Psoas muscle (tissue), 8 donors: ENCODE results near the gene NTRK1. TPM values are rescaled to one million over a fixed set of nuclear protein-coding genes. Genes with fewer than 3 reads are reported as not detected.
A peak's percentile ranks its signal among the peaks of the same experiment; 100 is the strongest.

Experiments used
- ATAC-seq, 4 donors: fragments of 200-7000 bp; cut with Tn5 transposase; one replicate each; pipeline ENCODE4 v1.9.1; 2020; ENCODE audit warnings: moderate library complexity in 3 of 4, mild to moderate bottlenecking in 2 of 4
- DNase-seq, 2 donors: peaks; one replicate each; pipeline ENCODE4 v3.0.0-alpha.2; 2020
- H3K27ac ChIP-seq: fragments of 200-600 bp; one replicate; pipeline ENCODE4 v1.8.0; 2022
- H3K27me3 ChIP-seq, 3 donors: fragments of 200-600 bp in 1 of 3; one replicate each; pipeline versions ENCODE4 v1.6.1 to v1.8.0; 2013 to 2022; ENCODE audit warnings: low read length in 2 of 3, mild to moderate bottlenecking in 2 of 3, moderate library complexity in 1 of 3; ENCODE audit not compliant: insufficient read depth in 3 of 3
- H3K36me3 ChIP-seq, 2 donors: fragments of 200-600 bp in 1 of 2; one replicate each; pipeline versions ENCODE4 v1.6.1 to v1.8.0; 2013 to 2022; ENCODE audit warnings: low read depth in 1 of 2, mild to moderate bottlenecking in 1 of 2, moderate library complexity in 1 of 2; ENCODE audit not compliant: insufficient read depth in 1 of 2
- H3K4me1 ChIP-seq: fragments of 200-600 bp; one replicate; pipeline ENCODE4 v1.8.0; 2022
- H3K4me3 ChIP-seq: fragments of 200-600 bp; one replicate; pipeline ENCODE4 v1.8.0; 2022; ENCODE audit warnings: mild to moderate bottlenecking
- H3K9me3 ChIP-seq: fragments of 200-600 bp; one replicate; pipeline ENCODE4 v1.8.0; 2022
- WGBS, 3 donors: extraction: QIAGEN DNeasy Blood & Tissue Kit; methylation state at CpG; one replicate each; pipeline versions ENCODE4 v1.1.6 to v1.1.7; 2013; 5-methylcytosine and 5-hydroxymethylcytosine counted together
- intact Hi-C, 2 donors: fragments of 100-400 bp; cut with DNase I; formaldehyde crosslinking; loops; one replicate each; pipeline versions ENCODE4 v1.11.0 to v1.14.2; 2022
- polyA plus RNA-seq, 3 donors: library from polyadenylated mRNA; stranded (reverse); fragments of 200-250 nt; gene quantifications; one replicate each; pipeline ENCODE4 v1.2.3, GENCODE V29; 2013
- total RNA-seq, 4 donors: library from RNA; stranded (reverse); fragmentation: NEBNext Ultra II Directional in 2 of 4; extraction: Animal tissue kit (Norgen Biotek cat#: 25700) in 2 of 4; gene quantifications; one replicate each; pipeline versions ENCODE4 v1.2.1 to v1.2.4, GENCODE V29; 2021 to 2023
- TF ChIP-seq, protein P1 (sequence below): fragments of 200-600 bp; IDR thresholded peaks from one replicate; pipeline ENCODE4 v1.8.0; 2022; ENCODE audit warnings: antibody characterized with exemption
- donor health status: healthy with polysubstance abuse.
- donor health status: DM: no; HTN: no; CAD: no; lungs with moderate emphysema.
- donor health status: Bipolar disorder and iron deficiency.
- donor health status: healthy.
- donor health status: DM: yes; HTN: yes; CAD: no.
- donor health status: DM: no; HTN: no; CAD: no.
- donor health status: DM: no; HTN: no; CAD: no.
- donor health status: DM: yes; HTN: yes; CAD: no.

The NTRK1 gene
- total and polyA plus RNA-seq, 7 donors = 0.07 to 0.92 (median 0.44) TPM

DNA sequence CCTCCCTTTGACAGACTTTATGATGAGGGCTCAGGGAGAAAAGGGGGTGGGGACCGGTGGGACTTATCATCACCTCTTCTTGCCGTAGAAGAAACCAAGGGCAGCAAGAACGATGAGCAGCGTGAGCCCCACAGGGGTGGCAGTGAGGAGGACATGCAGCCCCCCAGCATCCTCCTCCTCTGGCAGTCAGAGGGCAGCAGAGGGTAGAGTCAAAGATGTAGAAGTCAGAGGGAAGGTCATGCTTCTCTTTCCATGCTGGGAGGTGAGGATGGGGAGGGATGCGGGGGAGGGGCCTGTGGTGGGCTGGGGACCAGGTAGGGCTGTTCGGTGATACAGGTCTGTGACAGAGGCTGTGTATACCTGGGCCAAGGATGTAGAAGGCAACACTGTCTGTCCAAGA, 16.6 kb upstream of the NTRK1 start:
- Histone ChIP-seq H3K4me3 (no peak overlapping the region), H3K27me3 (peaks cover 0 to 59% (median 26%) of the 10 kb centered on the region in 3 donors), H3K27ac (no peak overlapping the region), H3K4me1 (no peaks in the 10 kb centered on the region), H3K36me3 (no peaks in the 10 kb centered on the region), H3K9me3 (no peaks in the 10 kb centered on the region)
- intact Hi-C loops = no loop called here
- ATAC-seq = no peak
- 46 to 60% (median 57%) methylated on average over 6 of the region's 6 CpGs for WGBS, 3 donors
- DNase-seq = no peak
- TF ChIP-seq, protein P1, sequence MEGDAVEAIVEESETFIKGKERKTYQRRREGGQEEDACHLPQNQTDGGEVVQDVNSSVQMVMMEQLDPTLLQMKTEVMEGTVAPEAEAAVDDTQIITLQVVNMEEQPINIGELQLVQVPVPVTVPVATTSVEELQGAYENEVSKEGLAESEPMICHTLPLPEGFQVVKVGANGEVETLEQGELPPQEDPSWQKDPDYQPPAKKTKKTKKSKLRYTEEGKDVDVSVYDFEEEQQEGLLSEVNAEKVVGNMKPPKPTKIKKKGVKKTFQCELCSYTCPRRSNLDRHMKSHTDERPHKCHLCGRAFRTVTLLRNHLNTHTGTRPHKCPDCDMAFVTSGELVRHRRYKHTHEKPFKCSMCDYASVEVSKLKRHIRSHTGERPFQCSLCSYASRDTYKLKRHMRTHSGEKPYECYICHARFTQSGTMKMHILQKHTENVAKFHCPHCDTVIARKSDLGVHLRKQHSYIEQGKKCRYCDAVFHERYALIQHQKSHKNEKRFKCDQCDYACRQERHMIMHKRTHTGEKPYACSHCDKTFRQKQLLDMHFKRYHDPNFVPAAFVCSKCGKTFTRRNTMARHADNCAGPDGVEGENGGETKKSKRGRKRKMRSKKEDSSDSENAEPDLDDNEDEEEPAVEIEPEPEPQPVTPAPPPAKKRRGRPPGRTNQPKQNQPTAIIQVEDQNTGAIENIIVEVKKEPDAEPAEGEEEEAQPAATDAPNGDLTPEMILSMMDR = no peak

DNA sequence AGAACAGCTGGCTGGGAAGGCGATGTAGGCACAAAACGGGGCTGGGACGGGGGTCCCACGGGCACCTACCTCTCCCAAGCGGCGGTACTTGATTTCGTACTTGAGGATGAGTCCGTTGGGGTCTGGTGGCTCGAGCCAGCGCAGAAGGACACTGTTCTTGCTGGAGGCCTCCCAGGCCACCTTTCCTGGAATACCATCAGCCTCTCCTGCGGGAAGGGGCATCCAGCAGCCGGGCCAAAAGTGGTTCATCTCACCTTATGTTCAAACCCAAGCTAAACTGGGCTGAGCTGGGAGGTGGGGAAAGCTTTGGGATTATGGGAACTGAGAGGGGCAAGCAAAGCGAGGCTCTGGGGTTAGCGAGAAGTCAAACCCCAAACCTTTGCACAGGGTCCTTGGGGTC, 16.0 kb upstream of the NTRK1 start:
- intact Hi-C loops = no loop called here
- Histone ChIP-seq H3K36me3 (no peaks in the 10 kb centered on the region), H3K4me1 (no peaks in the 10 kb centered on the region), H3K27me3 (peaks cover 0 to 59% (median 26%) of the 10 kb centered on the region in 3 donors), H3K27ac (no peak overlapping the region), H3K4me3 (no peak overlapping the region), H3K9me3 (no peaks in the 10 kb centered on the region)
- TF ChIP-seq, protein P1 = no peak
- DNase-seq = no peak
- 29 to 45% (median 35%) methylated on average over 14 of the region's 14 CpGs for WGBS, 3 donors
- no peak for ATAC-seq

DNA sequence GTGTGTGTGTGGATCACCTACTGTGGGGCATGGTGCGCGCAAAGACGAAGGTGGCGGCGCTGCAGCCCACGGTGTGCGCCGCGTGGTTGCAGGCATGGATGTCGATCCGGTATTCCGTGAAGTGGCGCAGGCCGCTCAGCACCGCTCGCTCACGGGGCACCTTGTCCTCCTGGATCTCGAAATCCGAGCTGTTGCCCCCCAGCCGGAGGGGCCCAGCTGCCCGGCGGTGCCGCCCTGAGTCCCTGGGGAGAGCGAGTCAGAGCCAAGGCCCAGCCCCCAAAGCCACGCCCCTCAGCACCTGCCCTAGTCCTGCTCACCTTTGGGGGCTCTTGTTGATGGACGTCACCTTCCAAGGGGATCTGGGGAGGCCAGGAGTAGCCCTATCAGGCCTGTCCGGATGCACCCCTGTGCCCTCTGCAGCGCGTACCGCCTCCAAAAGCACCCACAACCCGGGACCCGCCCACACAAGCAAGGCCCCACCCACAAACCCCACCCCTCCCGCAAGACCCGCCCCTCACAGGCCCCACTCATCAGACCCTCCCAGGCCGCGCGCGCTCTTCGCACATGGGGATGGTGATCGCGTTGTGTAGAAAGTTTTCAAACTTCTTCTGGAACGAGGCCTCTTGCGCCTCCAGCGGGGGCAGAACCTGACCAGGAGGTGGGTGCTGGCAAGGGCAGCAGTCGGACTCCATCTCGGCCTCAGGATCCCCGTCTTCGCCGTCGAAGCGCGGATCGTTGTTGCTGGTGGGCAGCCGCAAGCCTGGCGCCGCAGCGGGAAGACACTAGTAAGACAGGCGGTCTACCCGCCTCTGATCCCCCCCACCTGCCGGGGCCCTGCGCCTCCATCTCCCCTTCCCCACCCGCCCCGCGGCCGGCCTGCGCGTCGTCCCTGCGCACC, 15.4 kb upstream of the NTRK1 start:
- intact Hi-C loops = no loop called here
- H3K27ac ChIP-seq = no peak overlapping the region
- TF ChIP-seq, protein P1 = no peak
- ATAC-seq (peak in 1 of 4 donors; percentile 15), DNase-seq (peak in 1 of 2 donors; percentile 39)
- no peaks in the 10 kb centered on the region for H3K4me1 ChIP-seq
- no peaks in the 10 kb centered on the region for H3K9me3 ChIP-seq
- peaks cover 0 to 59% (median 26%) of the 10 kb centered on the region in 3 donors for H3K27me3 ChIP-seq
- H3K36me3 ChIP-seq = no peaks in the 10 kb centered on the region
- peak overlapping the region; percentile 25 for H3K4me3 ChIP-seq
- 16 to 27% (median 20%) methylated on average over 59 to 69 of the region's 69 CpGs for WGBS, 3 donors

DNA sequence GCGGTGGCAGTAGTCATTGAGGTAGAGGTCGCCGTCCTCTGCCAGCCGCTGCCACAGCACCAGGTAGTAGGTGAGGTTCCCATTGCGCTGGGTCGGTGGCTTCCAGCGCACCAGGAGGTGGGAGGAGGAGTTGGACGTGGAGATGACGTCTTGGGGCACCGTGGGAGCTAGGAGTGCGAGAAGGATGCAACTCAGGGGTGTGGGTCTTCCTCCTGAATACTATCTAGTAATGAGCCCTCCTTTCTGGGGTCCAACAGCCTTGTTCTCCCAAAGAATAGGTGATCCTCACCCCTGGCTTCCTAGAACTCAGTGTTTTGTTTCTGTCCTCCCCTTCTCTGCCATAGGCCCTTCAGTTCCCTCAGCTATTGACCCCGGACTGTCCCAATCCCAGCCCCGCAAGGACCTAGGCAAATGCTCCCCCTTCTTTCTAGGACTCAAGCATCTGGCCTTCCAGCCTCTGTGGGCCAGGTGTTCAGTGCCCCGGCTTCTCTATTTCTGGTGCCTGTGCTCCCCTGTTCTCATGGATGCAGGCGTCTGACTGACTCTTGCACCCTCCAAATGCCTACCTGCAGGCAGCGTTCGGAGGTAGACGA, 14.6 kb upstream of the NTRK1 start:
- intact Hi-C loops = no loop called here

More for the DNA sequence above, 14.6 kb upstream of the NTRK1 start:
- Histone ChIP-seq H3K36me3 (no peaks in the 10 kb centered on the region), H3K4me3 (no peak overlapping the region), H3K4me1 (no peaks in the 10 kb centered on the region), H3K9me3 (no peaks in the 10 kb centered on the region), H3K27me3 (peaks cover 0 to 59% (median 26%) of the 10 kb centered on the region in 3 donors), H3K27ac (no peak overlapping the region)
- ATAC-seq (no peak), DNase-seq (peak in 1 of 2 donors; percentile 23)
- 55 to 73% (median 68%) methylated on average over 11 to 18 of the region's 18 CpGs for WGBS, 3 donors
- TF ChIP-seq, protein P1 = no peak
